ENCODE data around the gene UBXN6. TPM values are rescaled to one million over a fixed set of nuclear protein-coding genes. Genes with fewer than 3 reads are reported as not detected.

UBXN6 gene
- total RNA-seq, 1 experiment from 2014 or later: 34.1 TPM

DNA sequence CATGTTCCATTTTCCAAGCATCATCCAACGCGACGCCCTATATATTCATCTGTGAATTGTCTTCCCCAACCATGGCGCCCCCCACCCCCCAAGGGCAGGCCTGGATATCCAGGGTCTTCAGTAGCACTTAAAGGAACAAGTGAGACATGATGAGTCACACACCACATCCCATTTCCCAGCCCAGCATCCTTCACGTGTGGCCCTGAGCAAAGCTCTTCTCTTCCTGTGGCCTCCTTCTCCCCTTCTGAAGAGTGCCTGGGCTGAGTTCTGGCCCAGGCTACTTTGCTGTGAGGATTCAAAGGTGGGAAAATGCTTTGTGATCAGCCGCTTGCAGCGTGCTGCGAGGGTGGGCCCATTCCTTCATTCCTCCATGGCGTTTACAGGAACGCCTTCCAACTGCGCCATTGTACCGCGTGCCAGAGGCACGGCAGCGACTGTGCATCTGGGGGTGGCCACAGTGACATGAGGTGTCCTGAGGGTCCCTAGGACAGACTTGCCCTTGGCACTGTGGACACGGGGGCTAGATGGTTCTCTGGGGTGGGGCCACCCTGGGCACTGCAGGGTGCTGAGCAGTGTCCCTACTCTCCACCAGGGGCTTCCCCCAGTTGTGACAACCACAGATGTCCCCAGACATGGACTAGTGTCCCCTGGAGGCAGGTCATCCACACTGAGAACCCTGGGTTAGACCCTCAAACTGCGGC is 49.0 kb upstream of the UBXN6 start:
- no peak overlapping the region for H2AFZ ChIP-seq (ENCODE audit: low read length)
- Mint-ChIP-seq H3K36me3 (ENCODE audit: insufficient read depth in 1 of 3, low read depth in 3 of 3) (peaks cover 10 to 37% (median 28%) of the 10 kb centered on the region in 3 experiments; a peak in 6 of 7 replicates), H3K27me3 (ENCODE audit: low read depth) (peaks cover 48% of the 10 kb centered on the region), H3K4me3 (no peak overlapping the region), H3K4me1 (no peaks in the 10 kb centered on the region), H3K9me3 (no peaks in the 10 kb centered on the region), H3K27ac (no peak overlapping the region)
- no peaks in the 10 kb centered on the region for H3K9me3 ChIP-seq (ENCODE audit: control insufficient read depth, low read depth, low read length)
- H2BK120ac ChIP-seq (ENCODE audit: low read depth, low read length, poor library complexity, severe bottlenecking): no peak overlapping the region
- no peak overlapping the region for H4K8ac ChIP-seq (replicated peaks; ENCODE audit: insufficient read length, low read depth, low read length)
- no peak for DNase-seq
- H3K18ac ChIP-seq (ENCODE audit: insufficient read length, low read depth, low read length): no peak overlapping the region
- no peak overlapping the region for H2BK20ac ChIP-seq (ENCODE audit: low read depth, low read length, poor library complexity, severe bottlenecking)
- no peaks in the 10 kb centered on the region for H3K79me2 ChIP-seq (ENCODE audit: insufficient read depth, low read length)
- H3K9ac ChIP-seq (ENCODE audit: extremely low read depth, insufficient read length, low read length): no peak overlapping the region
- H4K91ac ChIP-seq (ENCODE audit: insufficient read length, low read depth, low read length): no peak overlapping the region
- H3K4me2 ChIP-seq (ENCODE audit: insufficient read depth, insufficient read length, low read length): no peak overlapping the region
- no peak overlapping the region for H3K4ac ChIP-seq (ENCODE audit: low read depth, low read length)
- H3K23ac ChIP-seq (ENCODE audit: insufficient read length, low read depth, low read length): no peak overlapping the region
- no CpG with 5 or more reads among the region's 17 CpGs for WGBS (ENCODE audit: extremely low coverage, insufficient read length, low lambda C conversion rate)
- H2BK15ac ChIP-seq (ENCODE audit: low read depth, low read length): no peak overlapping the region
- H3K79me1 ChIP-seq (ENCODE audit: insufficient read depth, low read depth, low read length, poor library complexity, severe bottlenecking): no peaks in the 10 kb centered on the region
- no peak overlapping the region for H3T11ph ChIP-seq (ENCODE audit: low read length)
- no peak overlapping the region for H4K5ac ChIP-seq (ENCODE audit: insufficient read length, low read depth, low read length)
- H3K27me3 ChIP-seq (ENCODE audit: insufficient read depth, low read length): no peaks in the 10 kb centered on the region
- no peak overlapping the region for H2BK5ac ChIP-seq (ENCODE audit: insufficient read length, low read length)
- no peak overlapping the region for H3K14ac ChIP-seq (ENCODE audit: insufficient read depth, low read length)
- H3K56ac ChIP-seq (ENCODE audit: insufficient read length, low read depth, low read length): no peak overlapping the region
- no peak overlapping the region for H3K27ac ChIP-seq (ENCODE audit: insufficient read length, low read depth, low read length)
- TF ChIP-seq, protein P1, sequence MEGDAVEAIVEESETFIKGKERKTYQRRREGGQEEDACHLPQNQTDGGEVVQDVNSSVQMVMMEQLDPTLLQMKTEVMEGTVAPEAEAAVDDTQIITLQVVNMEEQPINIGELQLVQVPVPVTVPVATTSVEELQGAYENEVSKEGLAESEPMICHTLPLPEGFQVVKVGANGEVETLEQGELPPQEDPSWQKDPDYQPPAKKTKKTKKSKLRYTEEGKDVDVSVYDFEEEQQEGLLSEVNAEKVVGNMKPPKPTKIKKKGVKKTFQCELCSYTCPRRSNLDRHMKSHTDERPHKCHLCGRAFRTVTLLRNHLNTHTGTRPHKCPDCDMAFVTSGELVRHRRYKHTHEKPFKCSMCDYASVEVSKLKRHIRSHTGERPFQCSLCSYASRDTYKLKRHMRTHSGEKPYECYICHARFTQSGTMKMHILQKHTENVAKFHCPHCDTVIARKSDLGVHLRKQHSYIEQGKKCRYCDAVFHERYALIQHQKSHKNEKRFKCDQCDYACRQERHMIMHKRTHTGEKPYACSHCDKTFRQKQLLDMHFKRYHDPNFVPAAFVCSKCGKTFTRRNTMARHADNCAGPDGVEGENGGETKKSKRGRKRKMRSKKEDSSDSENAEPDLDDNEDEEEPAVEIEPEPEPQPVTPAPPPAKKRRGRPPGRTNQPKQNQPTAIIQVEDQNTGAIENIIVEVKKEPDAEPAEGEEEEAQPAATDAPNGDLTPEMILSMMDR (conservative IDR thresholded peaks at IDR 0.05): peak; percentile 28; the same call in 1 of the 3 replicates
- H3K23me2 ChIP-seq (ENCODE audit: insufficient read length, low read depth, low read length, poor library complexity, severe bottlenecking): peaks cover 2% of the 10 kb centered on the region
- H4K20me1 ChIP-seq (ENCODE audit: control insufficient read depth, insufficient read depth, insufficient read length): no peaks in the 10 kb centered on the region
- no peak overlapping the region for H2BK12ac ChIP-seq (ENCODE audit: insufficient read length, low read depth, low read length)
- no peak overlapping the region for H2AK5ac ChIP-seq (ENCODE audit: insufficient read length, low read length)
- H3K4me1 ChIP-seq (ENCODE audit: insufficient read depth, low read length): no peaks in the 10 kb centered on the region

Data from H9 (cell line).